Endothelial cell of umbilical vein (primary cell): ENCODE measurements around the gene SMIM33. TPM values are rescaled to one million over a fixed set of nuclear protein-coding genes. Genes with fewer than 3 reads are reported as not detected.

ENCODE experiments used
- BruUV-seq: library from RNA; stranded (reverse); fragments of 400-500 nt; replicated peaks from 2 replicates; lab custom pipeline; 2021; lab: Mats Ljungman, UMichigan
- CTCF ChIA-PET: fragments of 300-600, 350-600 bp; sonication (Branson Sonifier 250); formaldehyde crosslinking; loops from one replicate; lab custom pipeline; 2021; ENCODE audit warnings: antibody characterized with exemption, inconsistent platforms; lab: Charles Lee
- POLR2A ChIA-PET: fragments of 300-600, 350-600 bp; sonication (Branson Sonifier 250); formaldehyde crosslinking; loops from one replicate; lab custom pipeline; 2021; ENCODE audit warnings: antibody characterized with exemption, inconsistent platforms; lab: Charles Lee
- DNase-seq: peaks from one replicate; pipeline ENCODE4 v3.0.0-alpha.2; 2011; ENCODE audit warnings: low read depth, low spot score
- FAIRE-seq: peaks from 2 replicates; lab custom pipeline; 2011; peaks lifted over from hg19 to GRCh38; lab: Jason Lieb, UNC
- H2AFZ ChIP-seq: 2 replicates; pipeline ENCODE4 v1.6.0; 2012; ENCODE audit warnings: low read depth, low read length, control low read depth, inconsistent platforms
- H3K27ac ChIP-seq: 2 replicates; pipeline ENCODE4 v1.5.1; 2011; ENCODE audit warnings: low read depth, mild to moderate bottlenecking, control low read depth, low read length, moderate library complexity; ENCODE audit not compliant: insufficient read depth
- H3K27me3 ChIP-seq, 2 experiments: 2 replicates each; pipeline versions ENCODE4 v1.6.0 to v1.6.1; 2011; ENCODE audit warnings: low read length in 2 of 2, mixed read lengths in 1 of 2; ENCODE audit not compliant: control insufficient read depth in 2 of 2, insufficient read depth in 2 of 2
- H3K36me3 ChIP-seq, 2 experiments: 2 replicates in 1 of 2; 3 replicates in 1 of 2; pipeline ENCODE4 v1.5.1; 2011; ENCODE audit warnings: low read length in 2 of 2, mild to moderate bottlenecking in 1 of 2, moderate library complexity in 1 of 2; ENCODE audit not compliant: control insufficient read depth in 2 of 2, insufficient read depth in 2 of 2; ENCODE audit errors: extremely low read depth in 1 of 2
- H3K4me1 ChIP-seq: 3 replicates; pipeline ENCODE4 v1.5.1; 2011; ENCODE audit warnings: mild to moderate bottlenecking, low read length; ENCODE audit not compliant: control insufficient read depth, insufficient read depth; ENCODE audit errors: extremely low read depth
- H3K4me2 ChIP-seq: 2 replicates; pipeline ENCODE4 v1.6.1; 2011; ENCODE audit warnings: low read length, control low read depth, mixed read lengths; ENCODE audit not compliant: insufficient read depth
- H3K4me3 ChIP-seq, 3 experiments: fragments of 200-600 bp in 1 of 3; sonication (generic), shearing (Covaris generic) in 1 of 3; replicated peaks in 1 of 3; 2 replicates each; pipeline ENCODE4 v1.5.1; 2011 to 2016; ENCODE audit warnings: control low read depth in 3 of 3, low read length in 3 of 3, mild to moderate bottlenecking in 2 of 3, inconsistent platforms in 1 of 3, low read depth in 1 of 3, moderate library complexity in 1 of 3; ENCODE audit not compliant: insufficient read depth in 1 of 3
- H3K79me2 ChIP-seq: 2 replicates; pipeline ENCODE4 v1.6.0; 2012; ENCODE audit warnings: low read length, inconsistent platforms; ENCODE audit not compliant: control insufficient read depth, insufficient read depth
- H3K9ac ChIP-seq: replicated peaks from 2 replicates; pipeline ENCODE3; 2011; ENCODE audit warnings: low read length, control low read depth; ENCODE audit not compliant: insufficient read depth; ENCODE audit errors: extremely low read depth
- H3K9me1 ChIP-seq: replicated peaks from 3 replicates; pipeline ENCODE4 v1.6.0; 2011; ENCODE audit warnings: mild to moderate bottlenecking, low read length; ENCODE audit not compliant: control insufficient read depth, insufficient read depth; ENCODE audit errors: extremely low read depth
- H3K9me3 ChIP-seq: replicated peaks from 2 replicates; pipeline ENCODE4 v1.5.1; 2012; ENCODE audit warnings: low read length, inconsistent platforms; ENCODE audit not compliant: control insufficient read depth, insufficient read depth
- H4K20me1 ChIP-seq: replicated peaks from 2 replicates; pipeline ENCODE3; 2011; ENCODE audit warnings: mild to moderate bottlenecking, low read length; ENCODE audit not compliant: control insufficient read depth, insufficient read depth; ENCODE audit errors: extremely low read depth
- CTCF ChIP-seq, 2 donors: IDR thresholded peaks; 1 replicate in 1 of 2; 2 replicates in 1 of 2; pipeline ENCODE4 v1.5.1; 2011; ENCODE audit warnings: low read length in 2 of 2, mild to moderate bottlenecking in 2 of 2, moderate library complexity in 2 of 2, control low read depth in 1 of 2, inconsistent platforms in 1 of 2, low read depth in 1 of 2; ENCODE audit not compliant: insufficient read depth in 1 of 2; ENCODE audit errors: extremely low read depth in 1 of 2
- EZH2 ChIP-seq: IDR thresholded peaks from 2 replicates; pipeline ENCODE4 v1.6.1; 2012; ENCODE audit warnings: borderline replicate concordance, low read depth, mild to moderate bottlenecking, moderate library complexity, low read length, inconsistent platforms; ENCODE audit not compliant: severe bottlenecking
- FOS ChIP-seq: IDR thresholded peaks from 2 replicates; pipeline ENCODE4 v1.6.1; 2011; ENCODE audit warnings: mild to moderate bottlenecking, low read length, moderate library complexity, borderline replicate concordance; ENCODE audit not compliant: insufficient read depth
- GATA2 ChIP-seq: IDR thresholded peaks from 2 replicates; pipeline ENCODE4 v1.7.0; 2011; ENCODE audit warnings: low read depth, mild to moderate bottlenecking, moderate library complexity, mixed read lengths, low read length; ENCODE audit not compliant: insufficient read length, insufficient read depth
- JUN ChIP-seq: IDR thresholded peaks from 2 replicates; pipeline ENCODE4 v1.6.1; 2011; ENCODE audit warnings: borderline replicate concordance, low read depth; ENCODE audit not compliant: insufficient read length, insufficient read depth
- MAX ChIP-seq: IDR thresholded peaks from 2 replicates; pipeline ENCODE4 v1.6.1; 2011; ENCODE audit not compliant: insufficient read depth, insufficient read length
- MYC ChIP-seq: IDR thresholded peaks from one replicate; pipeline ENCODE4 v1.6.1; 2011; ENCODE audit warnings: mild to moderate bottlenecking, low read depth, low read length
- POLR2A ChIP-seq: IDR thresholded peaks from 2 replicates; pipeline ENCODE4 v1.6.1; 2012; ENCODE audit warnings: low read depth, mild to moderate bottlenecking, control low read depth, low read length
- POLR2AphosphoS5 ChIP-seq: IDR thresholded peaks from 2 replicates; pipeline ENCODE4 v1.6.1; 2012; ENCODE audit warnings: low read depth, mild to moderate bottlenecking, control low read depth, low read length, moderate library complexity; ENCODE audit not compliant: insufficient read depth
- dilution Hi-C: fragments of 300-500 bp; cut with MboI; formaldehyde crosslinking; loops from one replicate; pipeline ENCODE4 v1.15.0; 2019; ENCODE audit warnings: low sequenced_read_pairs; ENCODE audit not compliant: extremely low pct_ligation_motif_present
- intact Hi-C: fragments of 100-400 bp; cut with micrococcal nuclease; formaldehyde crosslinking; loops from one replicate; pipeline ENCODE4 v1.10.0; 2022
- polyA plus RNA-seq, 4 experiments: library from polyadenylated mRNA; depleted of rRNA in 3 of 4; stranded (reverse) in 3 of 4; unstranded in 1 of 4; fragments of >200 nt; gene quantifications; 2 replicates each; pipeline versions ENCODE4 v1.2.1 to v1.2.3, GENCODE V29; 2011 to 2012; ENCODE audit warnings: missing spikeins in 1 of 4
- total RNA-seq: library from RNA; stranded (reverse); gene quantifications from 2 replicates; pipeline ENCODE4 v1.2.3, GENCODE V29; 2021

Gene SMIM33
- total and polyA plus RNA-seq, 2 donors (not counting 3 experiments of a cell fraction or from before 2014, with no cell fraction given), result not detected

GRCh38 chr5:139431706-139432105 is 39.1 kb upstream of the SMIM33 start:
- TF ChIP-seq EZH2 (no peak), FOS (no peak), POLR2AphosphoS5 (no peak), MAX (no peak), GATA2 (no peak), POLR2A (no peak), JUN (no peak), CTCF (IDR thresholded peaks at IDR 0.05; ENCODE audit: extremely low read depth in 1 of 2, insufficient read depth in 1 of 2, low read depth in 1 of 2, low read length in 2 of 2) (no peak), MYC (no peak)
- Histone ChIP-seq H3K4me1 (no peaks in the 10 kb centered on the region), H2AFZ (no peak overlapping the region), H3K9ac (no peak overlapping the region), H3K4me2 (no peak overlapping the region), H3K4me3 (no peak overlapping the region), H3K27ac (no peak overlapping the region), H3K36me3 (peaks cover 5 to 15% of the 10 kb centered on the region in 2 experiments), H3K79me2 (no peaks in the 10 kb centered on the region), H3K9me3 (no peaks in the 10 kb centered on the region), H4K20me1 (no peaks in the 10 kb centered on the region), H3K9me1 (no peaks in the 10 kb centered on the region), H3K27me3 (no peaks in the 10 kb centered on the region)
- dilution Hi-C loops, result no loop called here
- no TSS peak for BruUV-seq
- FAIRE-seq (no peak), DNase-seq (no peak)
- ChIA-PET POLR2A (interaction anchor here (0.7 kb wide), 1 partner anchor 880 kb away, joined by 5 read pairs; no protein-coding TSS in a partner anchor), CTCF (interaction anchor here (1.0 kb wide), 1 partner anchor 82 kb away, joined by 3 read pairs; no protein-coding TSS in a partner anchor)
- intact Hi-C loops, result no loop called here
